Renal cortex interstitium (tissue), 11 donors: ENCODE data around the gene CCDC33. TPM values are rescaled to one million over a fixed set of nuclear protein-coding genes. Genes with fewer than 3 reads are reported as not detected.

Experiments
- DNase-seq, 11 donors: peaks; one replicate each; pipeline ENCODE4 v3.0.0-alpha.2; 2013; ENCODE audit warnings: low read depth in 9 of 11, low spot score in 4 of 11; ENCODE audit errors: extremely low read depth in 1 of 11
- polyA plus RNA-seq, 3 donors: library from polyadenylated mRNA; unstranded; fragments of 120-200 nt; gene quantifications; one replicate each; pipeline ENCODE4 v1.2.1, GENCODE V29; 2013; ENCODE audit not compliant: insufficient read length in 3 of 3

The CCDC33 gene
- polyA plus RNA-seq, 3 donors, result 5.0 to 10.7 (median 6.6) TPM

GRCh38 chr15:74250266-74250665 lies 14.1 kb downstream of the CCDC33 start:
- DNase-seq, result no peak

GRCh38 chr15:74251131-74251811 lies 15.1 kb downstream of the CCDC33 start:
- no peak for DNase-seq

DNA sequence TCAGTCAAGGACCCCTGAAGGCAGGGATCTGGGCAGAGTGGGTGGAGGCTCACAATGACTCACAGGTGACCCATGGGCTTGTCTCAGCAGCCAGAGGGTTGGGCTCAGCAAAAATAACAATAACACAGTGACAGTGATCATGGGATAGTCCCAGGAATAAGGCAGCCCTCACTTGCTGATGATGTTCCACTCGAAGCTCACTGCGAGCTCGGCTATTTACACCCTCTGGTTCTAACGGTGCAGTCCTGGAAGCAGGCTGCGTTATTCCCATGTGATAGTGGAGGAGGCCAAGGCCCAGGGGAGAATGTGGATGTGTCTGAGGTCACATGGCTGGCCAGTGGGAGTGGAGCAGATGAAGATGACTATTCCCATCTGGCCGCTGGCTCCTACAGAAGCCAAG lies 16.2 kb downstream of the CCDC33 start:
- DNase-seq, result no peak

DNA sequence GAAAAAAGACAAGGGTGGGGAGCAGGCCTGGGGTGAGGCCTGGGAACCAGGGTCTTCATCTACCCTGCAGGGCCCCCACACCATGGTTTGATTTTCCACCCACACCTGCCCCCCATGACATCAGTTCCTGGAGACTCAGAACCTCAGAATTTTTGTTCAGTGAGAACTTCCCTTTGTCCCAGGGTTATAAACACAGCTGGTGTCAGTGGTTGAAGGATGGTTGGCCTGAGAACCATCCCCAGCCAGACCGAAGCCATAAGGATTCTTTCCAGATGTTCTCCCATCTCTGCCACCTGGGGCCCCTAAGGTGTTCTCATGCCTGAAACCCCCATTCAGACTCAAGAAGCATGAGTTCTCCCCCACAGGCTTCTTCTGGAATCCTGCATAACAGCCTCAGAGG lies 16.6 kb downstream of the CCDC33 start:
- no peak for DNase-seq

DNA sequence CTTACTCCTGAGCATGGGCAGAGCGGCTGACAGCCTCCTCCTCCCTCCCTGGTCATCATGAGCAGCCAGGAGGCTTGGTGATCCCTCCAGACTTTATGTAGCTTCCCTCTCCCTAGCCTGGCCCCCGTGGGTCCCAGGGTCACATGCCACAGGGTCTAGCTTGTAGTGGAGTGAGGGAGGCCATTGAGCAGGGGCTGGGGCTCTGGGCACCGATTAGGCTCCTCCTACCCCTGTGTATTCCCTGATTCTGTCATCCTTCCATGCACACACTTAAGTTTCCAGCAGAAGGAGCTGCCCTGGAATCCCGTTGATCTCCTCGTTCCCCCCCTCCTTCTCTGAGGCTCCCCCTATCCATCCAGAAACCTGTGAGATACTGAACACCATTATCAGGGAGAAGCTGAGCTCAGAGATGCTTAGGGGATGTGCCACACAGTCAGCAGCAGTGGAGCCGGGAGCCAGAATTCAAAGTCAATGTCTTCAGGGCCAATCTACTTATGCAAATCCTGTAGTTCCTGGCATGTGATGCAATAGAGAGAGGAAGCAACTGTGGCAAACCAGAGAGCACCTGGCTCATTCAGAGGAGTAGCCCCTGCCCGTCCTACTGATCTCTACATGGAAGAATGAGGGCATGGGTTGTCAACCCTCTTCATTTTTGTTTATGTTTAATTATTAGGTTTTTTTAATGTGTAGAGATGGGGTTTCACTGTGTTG lies 17.2 kb downstream of the CCDC33 start:
- DNase-seq, result no peak

DNA sequence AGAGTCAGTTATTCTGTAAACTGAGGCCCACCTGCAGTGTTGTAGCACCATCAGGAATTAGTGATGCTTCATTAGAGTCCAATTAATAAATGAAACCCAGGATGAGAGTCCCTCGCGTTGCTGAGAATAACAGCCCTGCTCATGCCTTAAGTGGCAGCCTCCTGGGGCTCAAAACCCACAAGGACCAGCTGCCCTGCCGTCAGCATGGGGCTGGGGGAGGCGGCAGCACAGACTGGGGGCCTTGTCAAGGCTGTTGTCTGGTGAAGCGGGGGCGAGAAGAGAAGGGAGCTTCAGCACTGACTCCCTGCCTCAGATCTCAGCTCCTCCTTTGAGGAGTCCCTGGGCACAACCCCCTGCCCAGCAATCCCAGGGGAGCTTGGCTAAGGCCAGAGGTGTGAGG lies 21.0 kb downstream of the CCDC33 start:
- DNase-seq, result no peak

DNA sequence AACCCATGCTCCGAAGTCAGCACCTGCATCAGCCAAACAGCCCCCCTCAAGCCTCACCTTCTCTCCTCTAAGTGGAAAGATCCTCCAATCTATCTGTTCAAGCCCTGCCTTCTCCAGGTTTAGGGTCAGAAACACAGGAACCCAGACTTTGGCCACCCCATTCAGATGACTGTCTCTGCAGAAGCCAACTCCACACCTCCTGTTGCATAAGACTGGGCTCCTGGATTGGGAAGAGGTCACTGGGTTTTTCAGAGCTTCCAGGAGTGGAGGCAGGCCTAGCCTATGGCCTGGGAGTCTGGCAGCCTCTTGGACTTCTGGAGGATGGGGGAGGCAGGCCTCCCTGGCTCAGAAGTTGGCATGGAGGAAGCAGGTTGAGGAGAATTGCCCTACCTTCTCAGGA lies 21.5 kb downstream of the CCDC33 start:
- DNase-seq, result no peak

DNA sequence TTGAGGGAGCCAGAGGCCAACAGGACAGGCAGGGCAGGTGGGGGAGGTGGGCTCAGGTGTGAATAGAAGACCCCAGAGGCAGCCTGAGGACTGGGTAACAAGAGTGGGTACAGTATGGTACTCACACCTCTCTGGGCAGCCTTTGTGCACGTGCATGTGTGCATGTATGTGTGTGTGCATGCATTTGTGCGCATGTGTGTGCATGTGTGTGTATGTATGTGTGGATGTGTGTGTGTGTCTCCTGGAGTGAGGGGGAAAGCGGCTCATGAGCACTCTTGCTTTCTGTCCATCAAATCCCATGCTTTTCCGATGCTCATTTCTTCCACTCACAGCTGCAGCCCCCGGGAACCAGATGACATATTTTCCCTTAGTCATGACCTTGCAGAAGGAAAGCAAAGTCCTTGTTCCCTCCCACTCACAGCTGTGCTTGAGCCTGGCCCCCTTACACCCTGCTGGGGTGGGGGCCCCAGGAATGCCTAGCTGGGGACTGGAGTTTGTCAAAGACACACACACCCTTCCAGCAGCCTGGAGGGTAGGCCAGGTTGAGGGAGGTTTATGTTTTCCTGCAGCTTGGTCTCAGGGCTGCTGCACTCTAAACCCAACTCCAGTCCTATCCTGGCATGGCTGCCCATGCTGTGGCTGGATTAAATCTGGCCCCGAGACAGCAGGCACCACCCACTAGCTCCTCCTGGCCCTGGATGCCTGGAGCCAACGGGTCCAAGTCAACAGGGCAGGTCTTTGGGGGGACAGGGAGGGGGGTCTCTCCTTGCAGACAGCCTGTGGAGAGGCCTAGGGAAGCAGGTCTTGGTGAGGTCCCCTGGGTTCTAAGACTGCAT lies 22.5 kb downstream of the CCDC33 start:
- no peak for DNase-seq

- DNase-seq, result no peak
Measured at GRCh38 chr15:74259292-74259648, 23.1 kb downstream of the CCDC33 start.

GRCh38 chr15:74259821-74260607 lies 23.9 kb downstream of the CCDC33 start:
- no peak for DNase-seq

- DNase-seq, result no peak
Measured at GRCh38 chr15:74261041-74261440, 24.9 kb downstream of the CCDC33 start.

DNA sequence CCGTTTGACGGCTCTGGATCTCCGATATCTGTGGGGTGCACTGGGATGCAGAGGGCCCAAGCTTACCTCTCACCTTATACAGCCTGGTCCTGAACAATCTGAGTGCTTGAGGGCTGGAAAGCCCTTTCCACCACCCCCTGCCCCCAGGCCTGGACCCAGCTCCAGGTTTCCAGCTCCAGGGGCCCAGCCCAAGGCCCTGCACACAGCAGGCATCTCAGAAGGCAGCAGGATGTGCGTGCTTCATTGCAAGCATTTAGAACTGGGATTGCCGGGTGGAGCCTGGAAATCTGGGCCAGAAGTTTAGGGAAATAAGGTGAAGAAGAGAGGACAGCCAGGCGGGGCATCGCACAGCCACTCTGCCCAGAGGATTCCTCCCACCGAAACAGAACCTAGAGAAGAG lies 25.6 kb downstream of the CCDC33 start:
- no peak for DNase-seq

GRCh38 chr15:74262151-74262550 lies 26.0 kb downstream of the CCDC33 start:
- no peak for DNase-seq

DNA sequence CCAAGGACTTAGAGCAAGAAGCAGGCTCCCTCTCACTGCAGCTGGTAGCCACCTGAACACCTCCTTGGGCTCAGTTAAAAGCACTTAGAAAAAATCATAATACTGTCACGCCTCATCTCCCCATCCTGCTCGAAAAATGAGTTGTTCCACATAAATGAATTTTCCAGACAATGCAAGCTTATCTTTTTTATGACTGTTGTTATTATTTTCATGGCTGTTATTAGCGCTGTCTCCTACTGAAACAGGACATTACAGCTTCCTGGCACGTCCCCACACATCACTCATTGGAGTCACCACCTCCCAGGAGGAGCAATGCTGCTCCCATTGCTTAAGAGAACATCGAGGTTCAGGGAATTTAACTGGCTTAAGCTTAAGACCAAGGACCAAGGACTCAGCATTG lies 26.5 kb downstream of the CCDC33 start:
- no peak for DNase-seq

GRCh38 chr15:74263466-74263865 lies 27.3 kb downstream of the CCDC33 start:
- no peak for DNase-seq

DNA sequence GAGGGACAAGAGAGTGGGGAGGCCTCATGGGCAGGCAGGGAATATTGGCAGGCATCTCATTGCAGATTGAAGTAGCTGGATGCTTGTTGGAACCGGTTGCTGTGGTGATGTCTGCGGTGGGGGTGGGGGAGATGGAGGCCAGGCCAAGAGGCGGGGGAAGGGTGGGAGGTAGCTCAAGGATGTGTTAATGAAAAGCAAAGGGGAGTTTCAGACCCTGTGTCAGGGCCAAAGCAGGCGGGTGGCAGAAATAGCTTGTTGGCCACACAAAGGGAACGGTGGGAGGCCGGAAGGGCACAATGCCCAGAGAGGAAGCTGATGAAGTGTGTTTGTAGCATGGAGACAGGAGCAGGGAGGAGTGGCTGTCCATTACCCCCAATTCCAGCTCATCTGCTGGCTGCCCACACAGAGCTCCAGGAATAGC lies 28.0 kb downstream of the CCDC33 start:
- no peak for DNase-seq

GRCh38 chr15:74265046-74265639 lies 29.0 kb downstream of the CCDC33 start:
- DNase-seq, result peak in 9 of 11 donors; percentile 36 to 65 (median 61)

DNA sequence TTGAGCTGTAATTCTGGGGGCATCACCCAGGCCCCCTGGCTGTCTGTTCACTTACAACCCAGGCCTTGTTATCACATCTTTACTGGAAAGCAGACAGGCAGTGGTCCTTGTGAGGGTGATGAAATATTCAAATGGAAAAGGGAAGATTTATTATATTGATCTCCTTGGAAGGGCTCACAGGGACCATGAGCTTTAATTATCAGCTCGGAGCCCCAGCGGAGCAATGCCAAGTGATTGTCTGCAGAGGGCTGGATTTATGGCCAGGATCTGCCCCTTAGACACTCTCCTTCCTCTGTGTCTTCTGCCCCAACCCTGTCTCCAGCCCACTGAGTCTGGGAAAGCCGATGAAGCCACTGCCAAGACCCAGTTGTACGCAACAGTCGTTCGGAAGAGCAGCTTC lies 31.9 kb downstream of the CCDC33 start:
- no peak for DNase-seq
